ENCODE data around the gene KPRP. TPM values are rescaled to one million over a fixed set of nuclear protein-coding genes. Genes with fewer than 3 reads are reported as not detected.

Gene KPRP
- total and polyA plus RNA-seq, 2 experiments from 2014 or later: not detected

DNA sequence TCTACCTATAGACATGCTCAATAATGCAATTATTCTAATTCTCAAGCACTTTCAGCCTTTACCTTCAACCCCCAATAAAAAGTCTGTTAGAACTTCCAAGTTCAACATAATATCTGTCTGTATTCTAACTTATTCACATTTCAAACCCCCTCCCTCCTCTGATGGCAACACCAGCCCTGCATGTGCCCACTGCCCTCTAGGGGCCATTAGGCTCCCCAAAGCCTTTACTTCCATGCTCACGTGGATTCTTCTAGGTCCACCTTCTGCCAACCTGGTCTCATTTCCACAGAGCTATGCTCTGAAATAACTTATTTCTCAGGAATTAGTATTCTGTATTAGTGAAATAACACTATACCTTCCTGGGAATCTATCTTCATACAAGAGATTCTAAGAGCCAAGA, 22.2 kb upstream of the KPRP start:
- H3K79me2 ChIP-seq: no peaks in the 10 kb centered on the region
- H3K9me3 ChIP-seq (ENCODE audit: low read depth): no peaks in the 10 kb centered on the region
- no peaks in the 10 kb centered on the region for H3K9me2 ChIP-seq (replicated peaks; ENCODE audit: insufficient read depth)
- 32% methylated on average over 1 of the region's 1 CpG for WGBS (ENCODE audit: low lambda C conversion rate, missing lambda C conversion rate)
- no peak overlapping the region for H2AFZ ChIP-seq
- DNase-seq (ENCODE audit: low spot score): no peak
- no peaks in the 10 kb centered on the region for H3K27me3 ChIP-seq
- H3K4me2 ChIP-seq: no peak overlapping the region
- H3K4me3 ChIP-seq: no peak overlapping the region
- H3K4me1 ChIP-seq (ENCODE audit: insufficient read depth): no peaks in the 10 kb centered on the region
- TF ChIP-seq CTCF (IDR thresholded peaks at IDR 0.05; ENCODE audit: poor library complexity) (no peak), EZH2 (IDR thresholded peaks at IDR 0.05; ENCODE audit: borderline replicate concordance) (no peak), EZH2phosphoT487 (IDR thresholded peaks at IDR 0.05; ENCODE audit: low read depth, severe bottlenecking, unreplicated experiment) (no peak)
- H3K36me3 ChIP-seq (replicated peaks; ENCODE audit: insufficient read depth, low read depth): no peaks in the 10 kb centered on the region
- no peaks in the 10 kb centered on the region for H4K20me1 ChIP-seq (ENCODE audit: insufficient read depth, poor library complexity, severe bottlenecking)
- no peak overlapping the region for H3K27ac ChIP-seq

DNA sequence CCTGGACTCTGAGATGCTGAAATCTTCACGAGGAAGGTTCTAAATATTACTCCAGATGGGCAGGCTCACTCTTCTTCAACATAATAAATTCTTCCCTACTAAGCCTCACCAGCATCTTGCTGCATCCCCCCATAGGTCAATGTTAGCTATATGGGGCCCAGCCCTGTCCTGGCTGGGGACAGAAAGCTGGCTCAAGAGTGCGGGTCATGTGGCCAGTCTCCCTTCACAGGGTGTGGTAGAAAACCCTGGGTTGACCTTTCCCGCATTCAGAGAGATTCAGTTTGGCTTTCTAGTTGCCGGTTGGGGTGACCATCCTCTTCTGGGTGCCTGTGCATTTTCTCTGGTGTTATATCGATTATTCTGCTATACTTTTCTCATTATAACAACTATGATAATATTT, 19.8 kb upstream of the KPRP start:
- Histone ChIP-seq H3K4me3 (no peak overlapping the region), H3K27me3 (no peaks in the 10 kb centered on the region), H3K9me2 (replicated peaks; ENCODE audit: insufficient read depth) (no peaks in the 10 kb centered on the region), H3K4me2 (no peak overlapping the region), H3K36me3 (replicated peaks; ENCODE audit: insufficient read depth, low read depth) (no peaks in the 10 kb centered on the region), H3K79me2 (no peaks in the 10 kb centered on the region), H3K4me1 (ENCODE audit: insufficient read depth) (no peaks in the 10 kb centered on the region), H3K9me3 (ENCODE audit: low read depth) (no peaks in the 10 kb centered on the region), H4K20me1 (ENCODE audit: insufficient read depth, poor library complexity, severe bottlenecking) (no peaks in the 10 kb centered on the region), H2AFZ (no peak overlapping the region), H3K27ac (no peak overlapping the region)
- 45% methylated on average over 5 of the region's 5 CpGs for WGBS (ENCODE audit: low lambda C conversion rate, missing lambda C conversion rate)
- no peak for TF ChIP-seq EZH2 (IDR thresholded peaks at IDR 0.05; ENCODE audit: borderline replicate concordance)
- no peak for TF ChIP-seq CTCF (IDR thresholded peaks at IDR 0.05; ENCODE audit: poor library complexity)
- TF ChIP-seq EZH2phosphoT487 (IDR thresholded peaks at IDR 0.05; ENCODE audit: low read depth, severe bottlenecking, unreplicated experiment): no peak
- DNase-seq (ENCODE audit: low spot score): no peak

- no peak overlapping the region for H3K4me2 ChIP-seq
- H3K4me3 ChIP-seq: no peak overlapping the region
- H3K4me1 ChIP-seq (ENCODE audit: insufficient read depth): no peaks in the 10 kb centered on the region
- no peaks in the 10 kb centered on the region for H3K79me2 ChIP-seq
- no peak overlapping the region for H3K27ac ChIP-seq
- H4K20me1 ChIP-seq (ENCODE audit: insufficient read depth, poor library complexity, severe bottlenecking): no peaks in the 10 kb centered on the region
- H3K9me2 ChIP-seq (replicated peaks; ENCODE audit: insufficient read depth): no peaks in the 10 kb centered on the region
- 48% methylated on average over 3 of the region's 3 CpGs for WGBS (ENCODE audit: low lambda C conversion rate, missing lambda C conversion rate)
- H3K9me3 ChIP-seq (ENCODE audit: low read depth): peaks cover under 1% of the 10 kb centered on the region
- no peak overlapping the region for H2AFZ ChIP-seq
- no peak for TF ChIP-seq CTCF (IDR thresholded peaks at IDR 0.05; ENCODE audit: poor library complexity)
- TF ChIP-seq EZH2 (IDR thresholded peaks at IDR 0.05; ENCODE audit: borderline replicate concordance): no peak
- no peak for TF ChIP-seq EZH2phosphoT487 (IDR thresholded peaks at IDR 0.05; ENCODE audit: low read depth, severe bottlenecking, unreplicated experiment)
- H3K36me3 ChIP-seq (replicated peaks; ENCODE audit: insufficient read depth, low read depth): no peaks in the 10 kb centered on the region
- no peaks in the 10 kb centered on the region for H3K27me3 ChIP-seq
- no peak for DNase-seq (ENCODE audit: low spot score)
Measured at GRCh38 chr1:152739841-152740240, 18.0 kb upstream of the KPRP start.

DNA sequence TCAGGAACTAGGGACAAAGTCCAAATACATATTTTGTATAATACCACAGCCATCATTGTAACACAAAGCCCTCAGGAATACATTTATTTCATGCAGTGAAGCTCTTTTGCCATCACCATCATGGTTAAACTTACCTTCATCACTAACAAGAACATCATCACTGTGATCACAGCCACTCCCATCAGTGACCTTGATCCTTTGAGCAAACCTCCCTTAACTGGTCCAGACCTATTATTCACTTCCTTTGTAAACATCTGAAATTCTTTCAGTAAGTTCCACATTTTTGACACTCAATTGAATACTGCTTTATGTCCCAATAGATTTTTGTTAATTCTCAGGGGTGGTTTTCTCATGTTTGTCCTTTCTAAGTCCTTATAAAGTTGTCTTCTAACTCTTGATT, 16.2 kb upstream of the KPRP start:
- no peak for DNase-seq (ENCODE audit: low spot score)
- TF ChIP-seq EZH2phosphoT487 (IDR thresholded peaks at IDR 0.05; ENCODE audit: low read depth, severe bottlenecking, unreplicated experiment) (no peak), EZH2 (IDR thresholded peaks at IDR 0.05; ENCODE audit: borderline replicate concordance) (no peak), CTCF (IDR thresholded peaks at IDR 0.05; ENCODE audit: poor library complexity) (no peak)
- no peaks in the 10 kb centered on the region for H3K36me3 ChIP-seq (replicated peaks; ENCODE audit: insufficient read depth, low read depth)
- no peak overlapping the region for H3K4me3 ChIP-seq
- peaks cover 3% of the 10 kb centered on the region for H3K9me3 ChIP-seq (ENCODE audit: low read depth)
- no peaks in the 10 kb centered on the region for H3K4me1 ChIP-seq (ENCODE audit: insufficient read depth)
- no peaks in the 10 kb centered on the region for H3K79me2 ChIP-seq
- H3K4me2 ChIP-seq: no peak overlapping the region
- no peaks in the 10 kb centered on the region for H4K20me1 ChIP-seq (ENCODE audit: insufficient read depth, poor library complexity, severe bottlenecking)
- no peaks in the 10 kb centered on the region for H3K9me2 ChIP-seq (replicated peaks; ENCODE audit: insufficient read depth)
- no peaks in the 10 kb centered on the region for H3K27me3 ChIP-seq
- no peak overlapping the region for H2AFZ ChIP-seq
- no peak overlapping the region for H3K27ac ChIP-seq
